ENCODE data around the gene MMP10.

Gene MMP10

GRCh38 chr11:102784380-102784779 lies 4.0 kb upstream of the MMP10 start (continued):
- TF ChIP-seq CSRNP3 (CRISPR knock-in tag; IDR thresholded peaks at IDR 0.05) (no peak), SNAI2 (CRISPR knock-in tag; IDR thresholded peaks at IDR 0.05) (no peak), BACH2 (CRISPR knock-in tag; IDR thresholded peaks at IDR 0.05; ENCODE audit: borderline replicate concordance) (no peak), OSR1 (CRISPR knock-in tag; IDR thresholded peaks at IDR 0.05) (no peak), PATZ1 (CRISPR knock-in tag; IDR thresholded peaks at IDR 0.05; ENCODE audit: borderline replicate concordance) (no peak), ZFP30 (CRISPR knock-in tag; IDR thresholded peaks at IDR 0.05) (no peak)

- no peak for TF ChIP-seq TOX (CRISPR knock-in tag; IDR thresholded peaks at IDR 0.05; ENCODE audit: borderline replicate concordance)
- TF ChIP-seq PATZ1 (CRISPR knock-in tag; IDR thresholded peaks at IDR 0.05; ENCODE audit: borderline replicate concordance) = no peak
- TF ChIP-seq TSHZ2 (CRISPR knock-in tag; IDR thresholded peaks at IDR 0.05) = no peak
- TF ChIP-seq CSDC2 (CRISPR knock-in tag; IDR thresholded peaks at IDR 0.05) = no peak
- no peak for TF ChIP-seq RARB (CRISPR knock-in tag; IDR thresholded peaks at IDR 0.05)
- TF ChIP-seq POU6F1 (CRISPR knock-in tag; IDR thresholded peaks at IDR 0.05; ENCODE audit: borderline replicate concordance, low read depth) = no peak
- no peak for TF ChIP-seq GLIS3 (CRISPR knock-in tag; IDR thresholded peaks at IDR 0.05)
- no peak for ATAC-seq
These were observed 3.3 kb upstream of the MMP10 start for GRCh38 chr11:102783720-102784119.

- ATAC-seq = no peak
- TF ChIP-seq POU6F1 (CRISPR knock-in tag; IDR thresholded peaks at IDR 0.05; ENCODE audit: borderline replicate concordance, low read depth) (no peak), CSDC2 (CRISPR knock-in tag; IDR thresholded peaks at IDR 0.05) (no peak), RARB (CRISPR knock-in tag; IDR thresholded peaks at IDR 0.05) (no peak), ZFP30 (CRISPR knock-in tag; IDR thresholded peaks at IDR 0.05) (no peak), ZC3H10 (CRISPR knock-in tag; IDR thresholded peaks at IDR 0.05) (no peak), PATZ1 (CRISPR knock-in tag; IDR thresholded peaks at IDR 0.05; ENCODE audit: borderline replicate concordance) (no peak), OSR1 (CRISPR knock-in tag; IDR thresholded peaks at IDR 0.05) (no peak), GLIS3 (CRISPR knock-in tag; IDR thresholded peaks at IDR 0.05) (no peak), PPARA (CRISPR knock-in tag; IDR thresholded peaks at IDR 0.05; ENCODE audit: borderline replicate concordance) (no peak), BACH2 (CRISPR knock-in tag; IDR thresholded peaks at IDR 0.05; ENCODE audit: borderline replicate concordance) (no peak), ESRRG (CRISPR knock-in tag; IDR thresholded peaks at IDR 0.05) (no peak), ZFP3 (CRISPR knock-in tag; IDR thresholded peaks at IDR 0.05) (no peak), TSHZ2 (CRISPR knock-in tag; IDR thresholded peaks at IDR 0.05) (no peak), SNAI2 (CRISPR knock-in tag; IDR thresholded peaks at IDR 0.05) (no peak), ARNTL (CRISPR knock-in tag; IDR thresholded peaks at IDR 0.05; ENCODE audit: borderline replicate concordance, low read depth) (no peak), CREB5 (CRISPR knock-in tag; IDR thresholded peaks at IDR 0.05; ENCODE audit: low read depth) (no peak)
These were observed 2.6 kb upstream of the MMP10 start for GRCh38 chr11:102783016-102783415.
